Mucosa of stomach (tissue), 1 donor: ENCODE measurements around the gene IZUMO4.

Experiments used
- H3K27me3 ChIP-seq: one replicate; pipeline ENCODE4 v1.7.0; 2013; ENCODE audit warnings: mild to moderate bottlenecking, low read length; ENCODE audit not compliant: control insufficient read depth, insufficient read depth
- H3K36me3 ChIP-seq: one replicate; pipeline ENCODE4 v1.7.0; 2013; ENCODE audit warnings: low read length; ENCODE audit not compliant: control insufficient read depth, insufficient read depth
- H3K4me1 ChIP-seq: one replicate; pipeline ENCODE4 v1.7.0; 2013; ENCODE audit warnings: mild to moderate bottlenecking, low read length; ENCODE audit not compliant: control insufficient read depth, insufficient read depth
- H3K4me3 ChIP-seq: one replicate; pipeline ENCODE4 v1.7.0; 2013; ENCODE audit warnings: low read length
- H3K9ac ChIP-seq: one replicate; pipeline ENCODE4 v1.7.0; 2013; ENCODE audit warnings: mild to moderate bottlenecking, low read length, moderate library complexity
- H3K9me3 ChIP-seq: one replicate; pipeline ENCODE4 v1.7.0; 2013; ENCODE audit warnings: mild to moderate bottlenecking, low read length, moderate library complexity; ENCODE audit not compliant: control insufficient read depth
- donor health status: Pancreatic carcinoma.

Gene IZUMO4

DNA sequence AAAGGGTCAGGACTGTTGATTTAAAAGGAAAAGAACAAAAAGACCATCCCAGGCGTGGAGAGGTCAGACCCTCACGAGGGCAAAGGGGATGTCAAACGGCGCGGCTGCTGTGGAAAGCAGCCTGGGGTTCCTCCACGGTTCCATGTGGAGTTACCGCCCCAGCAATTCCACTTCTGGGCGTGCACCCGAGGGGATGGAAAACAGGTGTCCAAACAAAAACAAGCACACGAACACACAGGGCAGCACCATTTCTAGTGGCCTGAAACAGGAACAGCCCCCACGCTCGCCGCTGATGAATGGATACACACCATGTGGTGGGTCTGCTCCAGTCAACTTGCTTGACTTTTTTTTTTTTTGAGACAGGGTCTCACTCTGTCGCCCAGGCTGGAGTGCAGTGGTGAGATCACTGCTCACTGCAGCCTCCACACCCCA is 43.4 kb downstream of the IZUMO4 start:
- Histone ChIP-seq H3K27me3 (no peaks in the 10 kb centered on the region), H3K4me3 (no peak overlapping the region), H3K4me1 (no peaks in the 10 kb centered on the region), H3K9me3 (no peaks in the 10 kb centered on the region), H3K9ac (no peak overlapping the region), H3K36me3 (peaks cover 16% of the 10 kb centered on the region)

DNA sequence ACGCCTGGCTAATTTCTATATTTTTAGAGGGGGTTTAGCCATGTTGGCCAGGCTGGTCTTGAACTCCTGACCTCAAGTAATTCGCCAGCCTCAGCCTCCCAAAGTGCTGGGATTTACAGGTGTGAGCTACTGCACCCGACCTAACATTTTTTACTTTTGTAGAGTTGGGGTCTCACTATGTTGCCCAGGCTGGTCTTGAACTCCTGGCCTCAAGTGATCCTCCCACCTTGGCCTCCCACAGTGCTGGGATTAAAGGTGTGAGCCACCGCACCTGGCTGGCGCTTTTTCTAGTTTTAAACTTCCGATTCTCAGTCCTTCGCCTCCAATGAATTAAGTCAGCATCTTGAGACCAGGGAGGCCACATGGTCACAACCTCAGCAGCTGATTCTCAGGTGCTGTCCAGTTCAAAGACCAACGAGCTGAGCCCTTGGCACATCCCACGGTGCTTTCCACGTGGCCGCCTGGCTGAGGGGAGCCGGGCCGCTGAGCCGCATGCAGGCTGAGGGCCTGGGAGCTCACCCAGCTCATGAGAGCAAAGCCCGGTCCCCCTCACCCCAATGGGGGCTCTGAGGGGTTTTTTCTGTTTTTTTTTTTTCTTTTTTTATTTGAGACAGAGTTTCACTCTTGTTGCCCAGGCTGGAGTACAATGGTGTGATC is 45.6 kb downstream of the IZUMO4 start:
- Histone ChIP-seq H3K9ac (no peak overlapping the region), H3K9me3 (no peaks in the 10 kb centered on the region), H3K4me3 (no peak overlapping the region), H3K36me3 (peaks cover 6% of the 10 kb centered on the region), H3K4me1 (no peaks in the 10 kb centered on the region), H3K27me3 (no peaks in the 10 kb centered on the region)

DNA sequence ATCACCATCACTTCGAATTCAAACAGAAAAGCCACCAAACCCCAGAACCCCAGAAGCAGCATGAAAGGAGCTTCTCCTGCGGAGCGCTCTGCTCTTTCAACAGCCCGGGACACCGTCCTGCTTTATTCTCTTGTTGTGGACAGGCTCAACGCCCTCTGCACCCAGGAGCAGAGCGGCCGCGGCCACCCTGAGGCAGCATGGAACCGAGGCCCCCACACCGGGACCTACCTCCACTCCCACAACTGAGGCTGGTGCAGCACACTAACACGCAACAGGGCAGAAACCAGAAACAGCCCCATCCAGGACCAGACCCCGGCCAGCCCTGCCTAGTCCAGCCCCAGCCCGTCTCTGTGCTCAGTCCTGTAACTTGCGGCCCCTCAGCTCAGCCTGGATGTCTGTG is 47.5 kb downstream of the IZUMO4 start:
- Histone ChIP-seq H3K27me3 (no peaks in the 10 kb centered on the region), H3K9ac (no peak overlapping the region), H3K4me3 (no peak overlapping the region), H3K9me3 (no peaks in the 10 kb centered on the region), H3K36me3 (peaks cover 4% of the 10 kb centered on the region), H3K4me1 (peaks cover 6% of the 10 kb centered on the region)

DNA sequence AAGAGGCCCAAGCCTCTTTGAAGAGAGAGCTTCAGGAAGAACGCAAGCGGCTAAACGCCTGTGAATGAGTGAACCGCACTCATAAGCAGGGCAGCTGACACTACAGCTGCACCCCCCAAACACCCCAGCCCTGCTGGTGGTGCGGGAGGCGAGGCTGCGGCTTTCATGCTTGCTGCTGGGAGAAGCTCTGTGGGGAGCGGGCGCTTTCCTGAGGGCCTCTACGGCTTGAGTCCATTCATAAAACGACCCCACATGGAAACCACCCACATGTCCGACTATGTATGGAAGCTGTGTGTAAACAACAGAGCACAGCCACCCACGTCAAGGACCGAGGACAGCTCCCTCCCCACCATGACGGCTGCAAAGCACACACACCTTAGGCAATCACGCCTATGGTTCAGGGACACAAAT is 49.1 kb downstream of the IZUMO4 start:
- no peaks in the 10 kb centered on the region for H3K9me3 ChIP-seq
- peaks cover 20% of the 10 kb centered on the region for H3K4me1 ChIP-seq
- peaks cover 4% of the 10 kb centered on the region for H3K36me3 ChIP-seq
- H3K4me3 ChIP-seq = no peak overlapping the region
- no peak overlapping the region for H3K9ac ChIP-seq
- H3K27me3 ChIP-seq = no peaks in the 10 kb centered on the region

DNA sequence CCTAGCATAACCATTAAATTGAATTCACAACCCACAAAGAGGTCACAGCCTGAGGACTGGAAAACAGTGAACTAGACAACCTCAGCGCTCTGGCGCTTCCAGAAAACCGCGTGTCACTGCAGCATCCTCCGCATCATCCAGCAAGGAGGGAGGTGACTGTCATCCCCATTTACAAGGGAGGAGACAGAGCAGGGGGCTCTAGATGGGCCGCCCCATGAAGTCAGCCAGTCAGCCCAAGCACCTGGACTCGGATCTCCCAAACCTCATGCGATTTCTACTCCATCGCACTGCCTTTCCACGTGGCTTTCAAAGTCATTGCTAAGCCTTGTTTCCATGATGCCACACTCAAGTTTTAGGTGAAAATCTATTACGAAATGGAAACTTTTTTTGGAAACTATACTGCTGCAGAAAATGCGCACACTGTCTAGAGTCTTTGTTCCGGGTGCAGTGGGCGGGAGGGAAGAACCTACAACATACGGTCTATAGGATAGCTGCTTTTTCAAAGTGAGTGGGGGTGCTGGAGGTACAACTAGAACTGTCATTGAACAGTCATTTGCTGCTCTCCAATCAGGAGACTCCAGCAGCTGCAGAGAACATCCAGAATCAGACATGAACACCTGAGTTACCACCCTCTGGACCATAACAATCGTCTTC is 51.9 kb downstream of the IZUMO4 start:
- Histone ChIP-seq H3K4me1 (peaks cover 20% of the 10 kb centered on the region), H3K27me3 (no peaks in the 10 kb centered on the region), H3K9me3 (no peaks in the 10 kb centered on the region), H3K36me3 (peaks cover 4% of the 10 kb centered on the region), H3K9ac (no peak overlapping the region), H3K4me3 (no peak overlapping the region)
